Measurements from ENCODE around the gene OPCML. TPM values are rescaled to one million over a fixed set of nuclear protein-coding genes. Genes with fewer than 3 reads are reported as not detected.

The OPCML gene
- total RNA-seq, 1 donor from 2014 or later: 0.12 TPM

GRCh38 chr11:133123366-133123765 lies 408.9 kb downstream of the OPCML start:
- no peak for TF ChIP-seq CTCF (IDR thresholded peaks at IDR 0.05)
- Histone ChIP-seq H3K27me3 (ENCODE audit: low read depth) (peaks cover 6% of the 10 kb centered on the region), H3K9me3 (no peaks in the 10 kb centered on the region), H3K4me3 (no peak overlapping the region), H3K36me3 (no peaks in the 10 kb centered on the region), H3K4me1 (no peaks in the 10 kb centered on the region), H3K27ac (no peak overlapping the region)
- no peak for DNase-seq
- intact Hi-C loops (cut with DNase I): no loop called here
- no peak for ATAC-seq

- Histone ChIP-seq H3K9me3 (no peaks in the 10 kb centered on the region), H3K27ac (no peak overlapping the region), H3K4me3 (no peak overlapping the region), H3K36me3 (no peaks in the 10 kb centered on the region), H3K4me1 (no peaks in the 10 kb centered on the region), H3K27me3 (ENCODE audit: low read depth) (peaks cover 3% of the 10 kb centered on the region)
- ATAC-seq (no peak), DNase-seq (no peak)
- TF ChIP-seq CTCF (IDR thresholded peaks at IDR 0.05): no peak
- intact Hi-C loops (cut with DNase I): no loop called here
Measured at GRCh38 chr11:133122256-133122655, 410.0 kb downstream of the OPCML start.

GRCh38 chr11:133118563-133119268 lies 413.6 kb downstream of the OPCML start:
- no peaks in the 10 kb centered on the region for H3K36me3 ChIP-seq
- H3K27me3 ChIP-seq (ENCODE audit: low read depth): no peaks in the 10 kb centered on the region
- no peak for DNase-seq
- no peak for TF ChIP-seq CTCF (IDR thresholded peaks at IDR 0.05)
- no peaks in the 10 kb centered on the region for H3K9me3 ChIP-seq
- H3K27ac ChIP-seq: no peak overlapping the region
- H3K4me1 ChIP-seq: no peaks in the 10 kb centered on the region
- intact Hi-C loops (cut with DNase I): no loop called here
- no peak overlapping the region for H3K4me3 ChIP-seq
- no peak for ATAC-seq

GRCh38 chr11:133115099-133115498 lies 417.2 kb downstream of the OPCML start:
- no peaks in the 10 kb centered on the region for H3K27me3 ChIP-seq (ENCODE audit: low read depth)
- H3K9me3 ChIP-seq: no peaks in the 10 kb centered on the region
- no peaks in the 10 kb centered on the region for H3K36me3 ChIP-seq
- no peak for TF ChIP-seq CTCF (IDR thresholded peaks at IDR 0.05)
- no peak overlapping the region for H3K4me3 ChIP-seq
- H3K27ac ChIP-seq: no peak overlapping the region
- intact Hi-C loops (cut with DNase I): no loop called here
- DNase-seq (no peak), ATAC-seq (no peak)
- H3K4me1 ChIP-seq: no peaks in the 10 kb centered on the region

GRCh38 chr11:133107763-133108162 lies 424.5 kb downstream of the OPCML start:
- intact Hi-C loops (cut with DNase I): no loop called here
- DNase-seq (no peak), ATAC-seq (no peak)
- Histone ChIP-seq H3K27ac (no peak overlapping the region), H3K4me3 (no peak overlapping the region), H3K27me3 (ENCODE audit: low read depth) (no peaks in the 10 kb centered on the region), H3K9me3 (no peaks in the 10 kb centered on the region), H3K4me1 (no peaks in the 10 kb centered on the region), H3K36me3 (no peaks in the 10 kb centered on the region)
- TF ChIP-seq CTCF (IDR thresholded peaks at IDR 0.05): no peak

All from lower lobe of right lung (tissue), 2 donors.